ENCODE results near the gene ATAD3B. TPM values are rescaled to one million over a fixed set of nuclear protein-coding genes. Genes with fewer than 3 reads are reported as not detected.
A peak's percentile ranks its signal among the peaks of the same experiment; 100 is the strongest.

Gene ATAD3B
- total and polyA plus RNA-seq, 2 of the 13 experiments (the other 11 are each of a cell fraction or from before 2014, with no cell fraction given): 9.6 to 31.1 TPM

- TF ChIP-seq GMEB1 (CRISPR knock-in tag; IDR thresholded peaks at IDR 0.05; ENCODE audit: borderline replicate concordance): 0 out of 2 replicates have a peak, but pooled peaks have one; percentile 50
- peak; percentile 2; the same call in 1 of the 2 replicates for TF ChIP-seq MEIS1 (CRISPR knock-in tag; IDR thresholded peaks at IDR 0.05; ENCODE audit: borderline replicate concordance)
Measured at GRCh38 chr1:1461721-1462317, 9.7 kb upstream of the ATAD3B start (continued).

GRCh38 chr1:1462318-1462966 lies 9.1 kb upstream of the ATAD3B start:
- ATAC-seq (peak; percentile 87), DNase-seq (ENCODE audit: low spot score) (peak; percentile 51), FAIRE-seq (no peak)
- ChIA-PET CTCF (ENCODE audit: low intra/inter-chr PET ratio, low total read pairs) (no interaction called here), POLR2A (interaction anchor here (0.8 to 1.9 kb wide), 7 partner anchors 9 to 62 kb away, joined by 3 to 11 read pairs (median 4); partner anchors contain the start of gene ANKRD65)
- H3K27ac ChIP-seq (ENCODE audit: extremely low read length, insufficient read depth, low read length): no peak overlapping the region
- H3K9me3 ChIP-seq (ENCODE audit: low read length): no peaks in the 10 kb centered on the region
- no peaks in the 10 kb centered on the region for H3K36me3 ChIP-seq (replicated peaks in 1 of 2; ENCODE audit: control insufficient read depth in 1 of 2, insufficient read depth in 2 of 2, low read length in 2 of 2)
- in situ Hi-C loops (cut with HindIII; ENCODE audit: extremely low pct_ligation_motif_present, low pct_unique_long_range_greater_than_20kb) (no loop called here), intact Hi-C loops (cut with micrococcal nuclease; ENCODE audit: unreplicated experiment) (no loop called here)
- WGBS (ENCODE audit: low lambda C conversion rate): 0% methylated on average over 3 of the region's 26 CpGs
- H3K9ac ChIP-seq (ENCODE audit: insufficient read depth, low read depth, low read length): peak overlapping the region; percentile 26; the same call in 1 of the 2 replicates
- peaks cover 37% of the 10 kb centered on the region for H3K4me1 ChIP-seq (ENCODE audit: insufficient read depth, low read length)
- peak overlapping the region; percentile 33 to 71 (median 49); a peak in 5 of 6 replicates for H3K4me3 ChIP-seq (replicated peaks in 1 of 3; ENCODE audit: insufficient read depth in 1 of 3, low read depth in 2 of 3, low read length in 3 of 3)
- no TSS peak for BruUV-seq (replicated peaks)
- peak overlapping the region; percentile 77 for H3K4me2 ChIP-seq (ENCODE audit: low read depth, low read length)
- no peak overlapping the region for H2AFZ ChIP-seq (ENCODE audit: low read length)
- H3K79me2 ChIP-seq (ENCODE audit: insufficient read depth, low read length): no peaks in the 10 kb centered on the region
- H3K27me3 ChIP-seq (ENCODE audit: control insufficient read depth in 1 of 2, insufficient read depth in 2 of 2, low read length in 2 of 2): peaks cover 6 to 16% of the 10 kb centered on the region in 2 experiments; a peak in 4 of 5 replicates
- no peaks in the 10 kb centered on the region for H4K20me1 ChIP-seq (ENCODE audit: insufficient read depth, low read length)
- TF ChIP-seq SP140L (CRISPR knock-in tag; IDR thresholded peaks at IDR 0.05; ENCODE audit: borderline replicate concordance): no peak
- TF ChIP-seq ZNF766 (CRISPR knock-in tag; IDR thresholded peaks at IDR 0.05; ENCODE audit: borderline replicate concordance): no peak
- no peak for TF ChIP-seq ZNF737 (CRISPR knock-in tag; IDR thresholded peaks at IDR 0.05; ENCODE audit: borderline replicate concordance)
- TF ChIP-seq, protein P1, sequence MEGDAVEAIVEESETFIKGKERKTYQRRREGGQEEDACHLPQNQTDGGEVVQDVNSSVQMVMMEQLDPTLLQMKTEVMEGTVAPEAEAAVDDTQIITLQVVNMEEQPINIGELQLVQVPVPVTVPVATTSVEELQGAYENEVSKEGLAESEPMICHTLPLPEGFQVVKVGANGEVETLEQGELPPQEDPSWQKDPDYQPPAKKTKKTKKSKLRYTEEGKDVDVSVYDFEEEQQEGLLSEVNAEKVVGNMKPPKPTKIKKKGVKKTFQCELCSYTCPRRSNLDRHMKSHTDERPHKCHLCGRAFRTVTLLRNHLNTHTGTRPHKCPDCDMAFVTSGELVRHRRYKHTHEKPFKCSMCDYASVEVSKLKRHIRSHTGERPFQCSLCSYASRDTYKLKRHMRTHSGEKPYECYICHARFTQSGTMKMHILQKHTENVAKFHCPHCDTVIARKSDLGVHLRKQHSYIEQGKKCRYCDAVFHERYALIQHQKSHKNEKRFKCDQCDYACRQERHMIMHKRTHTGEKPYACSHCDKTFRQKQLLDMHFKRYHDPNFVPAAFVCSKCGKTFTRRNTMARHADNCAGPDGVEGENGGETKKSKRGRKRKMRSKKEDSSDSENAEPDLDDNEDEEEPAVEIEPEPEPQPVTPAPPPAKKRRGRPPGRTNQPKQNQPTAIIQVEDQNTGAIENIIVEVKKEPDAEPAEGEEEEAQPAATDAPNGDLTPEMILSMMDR (CRISPR knock-in tag; IDR thresholded peaks at IDR 0.05): no peak
- TF ChIP-seq MATR3 (CRISPR knock-in tag; IDR thresholded peaks at IDR 0.05): no peak
- peak; percentile 74 for TF ChIP-seq SAP130 (CRISPR knock-in tag; IDR thresholded peaks at IDR 0.05; ENCODE audit: low read depth)
- TF ChIP-seq ZFX (CRISPR knock-in tag; IDR thresholded peaks at IDR 0.05; ENCODE audit: low read depth): peak; percentile 73
- TF ChIP-seq, protein P2, sequence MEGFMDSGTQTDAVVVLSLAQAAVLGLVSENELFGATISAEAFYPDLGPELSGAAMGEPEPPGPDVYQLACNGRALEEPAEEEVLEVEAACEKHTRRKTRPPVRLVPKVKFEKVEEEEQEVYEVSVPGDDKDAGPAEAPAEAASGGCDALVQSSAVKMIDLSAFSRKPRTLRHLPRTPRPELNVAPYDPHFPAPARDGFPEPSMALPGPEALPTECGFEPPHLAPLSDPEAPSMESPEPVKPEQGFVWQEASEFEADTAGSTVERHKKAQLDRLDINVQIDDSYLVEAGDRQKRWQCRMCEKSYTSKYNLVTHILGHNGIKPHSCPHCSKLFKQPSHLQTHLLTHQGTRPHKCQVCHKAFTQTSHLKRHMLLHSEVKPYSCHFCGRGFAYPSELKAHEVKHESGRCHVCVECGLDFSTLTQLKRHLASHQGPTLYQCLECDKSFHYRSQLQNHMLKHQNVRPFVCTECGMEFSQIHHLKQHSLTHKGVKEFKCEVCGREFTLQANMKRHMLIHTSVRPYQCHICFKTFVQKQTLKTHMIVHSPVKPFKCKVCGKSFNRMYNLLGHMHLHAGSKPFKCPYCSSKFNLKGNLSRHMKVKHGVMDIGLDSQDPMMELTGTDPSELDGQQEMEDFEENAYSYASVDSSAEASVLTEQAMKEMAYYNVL (CRISPR knock-in tag; IDR thresholded peaks at IDR 0.05; ENCODE audit: borderline replicate concordance): no peak
- peak; percentile 13; the same call in 1 of the 2 replicates for TF ChIP-seq CEBPB (IDR thresholded peaks at IDR 0.05; ENCODE audit: borderline replicate concordance, low read depth, low read length)
- TF ChIP-seq HIVEP1 (CRISPR knock-in tag; IDR thresholded peaks at IDR 0.05): no peak
- 0 out of 2 replicates have a peak, but pooled peaks have one; percentile 12 for TF ChIP-seq MIER2 (CRISPR knock-in tag; IDR thresholded peaks at IDR 0.05)
- TF ChIP-seq SPEN (CRISPR knock-in tag; IDR thresholded peaks at IDR 0.05; ENCODE audit: low read depth): peak; percentile 25; the same call in 1 of the 2 replicates
- TF ChIP-seq ZNF678 (CRISPR knock-in tag; IDR thresholded peaks at IDR 0.05): no peak
